HEK293 (cell line): ENCODE data around the gene PSMD2.

Experiments
- GLI4 ChIP-seq: fragments of 450-650 bp; formaldehyde crosslinking; IDR thresholded peaks from 2 replicates; pipeline ENCODE4 v1.5.1; 2016; ENCODE audit warnings: missing biosample characterization, missing genetic modification characterization
- YY1 ChIP-seq: fragments of 450-650 bp; formaldehyde crosslinking; IDR thresholded peaks from 2 replicates; pipeline ENCODE4 v1.5.1; 2018; ENCODE audit warnings: missing biosample characterization, missing genetic modification characterization
- ZNF184 ChIP-seq: fragments of 450-650 bp; IDR thresholded peaks from 2 replicates; pipeline ENCODE4 v1.5.1; 2018; ENCODE audit warnings: missing biosample characterization, mild to moderate bottlenecking, missing genetic modification characterization
- ZNF274 ChIP-seq, 2 experiments: fragments of 200-500 bp in 1 of 2; fragments of 450-650 bp in 1 of 2; sonication (Bioruptor generic) in 1 of 2; formaldehyde crosslinking in 1 of 2; IDR thresholded peaks; 2 replicates each; pipeline versions ENCODE4 v1.5.1 to v1.6.1; 2014 to 2016; ENCODE audit warnings: borderline replicate concordance in 1 of 2, inconsistent platforms in 1 of 2, low read length in 1 of 2, missing biosample characterization in 1 of 2, missing genetic modification characterization in 1 of 2
- ZNF600 ChIP-seq: fragments of 450-650 bp; formaldehyde crosslinking; IDR thresholded peaks from 2 replicates; pipeline ENCODE4 v1.5.1; 2016; ENCODE audit warnings: missing biosample characterization, missing genetic modification characterization
- TF ChIP-seq, protein P1 (sequence below): fragments of 450-650 bp; formaldehyde crosslinking; IDR thresholded peaks from 2 replicates; pipeline ENCODE4 v1.5.1; 2016; ENCODE audit warnings: missing biosample characterization, missing genetic modification characterization
- TF ChIP-seq, protein P2 (sequence below): fragments of 450-650 bp; formaldehyde crosslinking; IDR thresholded peaks from 2 replicates; pipeline ENCODE4 v1.5.1; 2016; ENCODE audit warnings: missing biosample characterization, missing genetic modification characterization

DNA sequence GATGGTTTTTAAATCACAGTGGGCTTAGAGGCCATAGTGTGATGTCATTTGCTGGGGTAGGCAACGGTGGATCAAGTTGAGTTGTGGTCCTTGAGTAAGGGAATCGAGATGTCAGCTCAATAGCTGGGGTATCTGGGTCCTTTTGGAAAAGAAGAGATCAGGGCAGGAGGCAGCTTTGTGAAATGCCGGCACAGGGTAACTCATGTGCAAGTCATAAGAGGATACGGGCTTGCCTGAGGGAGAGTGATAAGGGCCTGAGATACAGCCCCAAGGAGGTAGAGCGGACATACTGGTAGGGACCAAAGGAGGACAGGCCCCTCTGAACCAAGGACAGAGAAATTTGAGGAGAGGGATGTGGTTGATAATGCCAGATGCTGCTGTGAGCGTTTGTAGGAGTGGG is 34.1 kb downstream of the PSMD2 start:
- TF ChIP-seq GLI4 (no peak), ZNF274 (IDR thresholded peaks at IDR 0.05; ENCODE audit: low read length) (no peak), ZNF274 (tag by site-specific recombination; IDR thresholded peaks at IDR 0.05; ENCODE audit: borderline replicate concordance) (no peak), ZNF600 (tag by site-specific recombination) (no peak), ZNF184 (tag by site-specific recombination) (no peak), YY1 (tag by site-specific recombination) (no peak)
- TF ChIP-seq, protein P1, sequence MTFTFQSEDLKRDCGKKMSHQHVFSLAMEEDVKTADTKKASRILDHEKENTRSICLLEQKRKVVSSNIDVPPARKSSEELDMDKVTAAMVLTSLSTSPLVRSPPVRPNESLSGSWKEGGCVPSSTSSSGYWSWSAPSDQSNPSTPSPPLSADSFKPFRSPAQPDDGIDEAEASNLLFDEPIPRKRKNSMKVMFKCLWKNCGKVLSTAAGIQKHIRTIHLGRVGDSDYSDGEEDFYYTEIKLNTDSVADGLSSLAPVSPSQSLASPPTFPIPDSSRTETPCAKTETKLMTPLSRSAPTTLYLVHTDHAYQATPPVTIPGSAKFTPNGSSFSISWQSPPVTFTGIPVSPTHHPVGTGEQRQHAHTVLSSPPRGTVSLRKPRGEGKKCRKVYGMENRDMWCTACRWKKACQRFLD, result no peak
- TF ChIP-seq, protein P2, sequence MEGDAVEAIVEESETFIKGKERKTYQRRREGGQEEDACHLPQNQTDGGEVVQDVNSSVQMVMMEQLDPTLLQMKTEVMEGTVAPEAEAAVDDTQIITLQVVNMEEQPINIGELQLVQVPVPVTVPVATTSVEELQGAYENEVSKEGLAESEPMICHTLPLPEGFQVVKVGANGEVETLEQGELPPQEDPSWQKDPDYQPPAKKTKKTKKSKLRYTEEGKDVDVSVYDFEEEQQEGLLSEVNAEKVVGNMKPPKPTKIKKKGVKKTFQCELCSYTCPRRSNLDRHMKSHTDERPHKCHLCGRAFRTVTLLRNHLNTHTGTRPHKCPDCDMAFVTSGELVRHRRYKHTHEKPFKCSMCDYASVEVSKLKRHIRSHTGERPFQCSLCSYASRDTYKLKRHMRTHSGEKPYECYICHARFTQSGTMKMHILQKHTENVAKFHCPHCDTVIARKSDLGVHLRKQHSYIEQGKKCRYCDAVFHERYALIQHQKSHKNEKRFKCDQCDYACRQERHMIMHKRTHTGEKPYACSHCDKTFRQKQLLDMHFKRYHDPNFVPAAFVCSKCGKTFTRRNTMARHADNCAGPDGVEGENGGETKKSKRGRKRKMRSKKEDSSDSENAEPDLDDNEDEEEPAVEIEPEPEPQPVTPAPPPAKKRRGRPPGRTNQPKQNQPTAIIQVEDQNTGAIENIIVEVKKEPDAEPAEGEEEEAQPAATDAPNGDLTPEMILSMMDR (tag by site-specific recombination), result no peak
